K562 treated with DMSO at 1 percent for 4 hours (cell line): ENCODE data around the gene MRPL46. TPM values are rescaled to one million over a fixed set of nuclear protein-coding genes. Genes with fewer than 3 reads are reported as not detected.

ENCODE experiments used
- total RNA-seq: library from RNA; unstranded; fragments of 300-600 nt; gene quantifications from 2 replicates; pipeline ENCODE4 v1.2.3, GENCODE V29; 2022; ENCODE audit not compliant: insufficient read depth

Gene MRPL46
- 17.8 and 25.7 TPM in 2 replicates for total RNA-seq

DNA sequence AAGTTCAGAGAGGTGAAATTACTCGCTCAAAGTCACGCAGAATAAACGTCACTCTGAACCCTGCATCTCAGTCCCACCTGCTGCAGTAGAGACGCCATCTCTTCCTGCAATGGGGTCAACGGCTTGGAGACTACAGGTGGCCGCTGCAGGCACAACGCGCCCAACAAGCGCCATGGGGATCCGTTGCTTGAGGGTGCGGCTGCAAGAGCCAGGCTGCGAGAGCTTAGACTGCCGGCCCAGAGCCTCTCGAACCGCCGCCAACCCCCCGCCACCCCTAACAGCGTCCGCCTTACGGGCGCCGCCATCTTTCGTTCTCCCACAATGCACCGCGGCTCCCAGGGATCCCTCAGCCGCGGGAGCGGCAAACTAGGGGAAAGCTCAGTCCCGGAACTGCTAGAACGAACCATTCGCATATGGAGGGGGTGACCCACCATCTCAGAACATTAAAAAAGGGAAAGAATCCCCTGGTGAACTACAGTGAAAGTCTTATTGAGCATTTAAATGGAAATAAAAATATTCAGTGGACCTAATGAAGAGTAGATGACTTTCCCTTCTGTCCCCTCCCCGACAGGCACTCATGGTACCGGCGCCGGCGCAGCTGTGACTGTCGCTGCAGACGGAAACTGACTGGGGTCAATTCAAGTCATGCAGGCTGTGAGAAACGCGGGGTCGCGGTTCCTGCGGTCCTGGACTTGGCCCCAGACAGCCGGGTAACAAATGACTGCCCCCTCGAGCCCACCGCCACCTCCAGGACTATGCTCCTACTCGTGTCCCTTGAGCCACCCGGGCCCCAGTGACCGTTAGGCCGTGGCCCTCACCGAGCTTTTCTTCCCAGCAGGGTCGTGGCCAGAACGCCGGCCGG, at the start of gene MRPL46, which contains the start of gene MRPS11:
TSS of gene MRPL46 (minus strand) at position 316 of the 862 bp plus-strand sequence. CDS start at position 305, 11 bp downstream.
TSS of gene MRPS11 (plus strand) at position 636 of the 862 bp plus-strand sequence. CDS start at position 646, 10 bp downstream.

Other genes with a start within 250 kb of the MRPL46 start
- gene NTRK3, start 210.6 kb downstream of the MRPL46 start, total RNA-seq, result not detected in 2 replicates
- 44.7 and 46.9 TPM in 2 replicates for gene MRPS11, start 320 bp upstream of the MRPL46 start, total RNA-seq
- gene DET1, start 79.3 kb upstream of the MRPL46 start, total RNA-seq, result 2.5 and 3.4 TPM in 2 replicates
- 7.7 and 10.4 TPM in 2 replicates for gene AEN, start 154.0 kb upstream of the MRPL46 start, total RNA-seq
- 4.0 TPM in 1 of 2 replicates, not detected in the other for gene ISG20, start 171.6 kb upstream of the MRPL46 start, total RNA-seq